Thymus (tissue), 11 donors: ENCODE measurements around the gene MRPL21. TPM values are rescaled to one million over a fixed set of nuclear protein-coding genes. Genes with fewer than 3 reads are reported as not detected.

Experiments
- DNase-seq, 9 donors: peaks; one replicate each; pipeline ENCODE4 v3.0.0-alpha.2; 2013; ENCODE audit warnings: low spot score in 9 of 9, low read depth in 6 of 9, missing footprints in 1 of 9
- H3K27ac ChIP-seq, 2 donors: one replicate each; pipeline ENCODE4 v1.5.1; 2013; ENCODE audit warnings: control low read depth in 1 of 2, low read depth in 1 of 2, low read length in 1 of 2, mild to moderate bottlenecking in 1 of 2, moderate library complexity in 1 of 2
- H3K27me3 ChIP-seq, 2 donors: one replicate each; pipeline ENCODE4 v1.5.1; 2013; ENCODE audit warnings: low read length in 1 of 2; ENCODE audit not compliant: control insufficient read depth in 2 of 2, insufficient read depth in 1 of 2
- H3K36me3 ChIP-seq, 2 donors: one replicate each; pipeline ENCODE4 v1.5.1; 2013; ENCODE audit warnings: low read length in 1 of 2, mild to moderate bottlenecking in 1 of 2, moderate library complexity in 1 of 2; ENCODE audit not compliant: control insufficient read depth in 2 of 2, insufficient read depth in 2 of 2
- H3K4me1 ChIP-seq, 2 donors: one replicate each; pipeline ENCODE4 v1.5.1; 2013; ENCODE audit warnings: low read length in 2 of 2; ENCODE audit not compliant: control insufficient read depth in 2 of 2, insufficient read depth in 2 of 2
- H3K4me3 ChIP-seq, 2 donors: one replicate each; pipeline ENCODE4 v1.5.1; 2013; ENCODE audit warnings: low read length in 2 of 2, control low read depth in 1 of 2, mild to moderate bottlenecking in 1 of 2
- H3K9me3 ChIP-seq, 2 donors: one replicate each; pipeline ENCODE4 v1.5.1; 2013; ENCODE audit warnings: low read length in 1 of 2, mild to moderate bottlenecking in 1 of 2; ENCODE audit not compliant: control insufficient read depth in 2 of 2, insufficient read depth in 1 of 2
- WGBS: extraction: QIAGEN DNeasy Blood & Tissue Kit; methylation state at CpG from one replicate; pipeline ENCODE4 v1.1.7; 2013; 5-methylcytosine and 5-hydroxymethylcytosine counted together
- polyA plus RNA-seq: library from polyadenylated mRNA; stranded (reverse); fragments of 200-250 nt; gene quantifications from one replicate; pipeline ENCODE4 v1.2.3, GENCODE V29; 2013
- total RNA-seq: library from RNA; stranded (reverse); fragments of 120-200 nt; gene quantifications from one replicate; pipeline ENCODE4 v1.2.4, GENCODE V29; 2013
- donor health status: healthy.

MRPL21 gene
- total and polyA plus RNA-seq, 2 donors: 91.9 to 101 TPM

DNA sequence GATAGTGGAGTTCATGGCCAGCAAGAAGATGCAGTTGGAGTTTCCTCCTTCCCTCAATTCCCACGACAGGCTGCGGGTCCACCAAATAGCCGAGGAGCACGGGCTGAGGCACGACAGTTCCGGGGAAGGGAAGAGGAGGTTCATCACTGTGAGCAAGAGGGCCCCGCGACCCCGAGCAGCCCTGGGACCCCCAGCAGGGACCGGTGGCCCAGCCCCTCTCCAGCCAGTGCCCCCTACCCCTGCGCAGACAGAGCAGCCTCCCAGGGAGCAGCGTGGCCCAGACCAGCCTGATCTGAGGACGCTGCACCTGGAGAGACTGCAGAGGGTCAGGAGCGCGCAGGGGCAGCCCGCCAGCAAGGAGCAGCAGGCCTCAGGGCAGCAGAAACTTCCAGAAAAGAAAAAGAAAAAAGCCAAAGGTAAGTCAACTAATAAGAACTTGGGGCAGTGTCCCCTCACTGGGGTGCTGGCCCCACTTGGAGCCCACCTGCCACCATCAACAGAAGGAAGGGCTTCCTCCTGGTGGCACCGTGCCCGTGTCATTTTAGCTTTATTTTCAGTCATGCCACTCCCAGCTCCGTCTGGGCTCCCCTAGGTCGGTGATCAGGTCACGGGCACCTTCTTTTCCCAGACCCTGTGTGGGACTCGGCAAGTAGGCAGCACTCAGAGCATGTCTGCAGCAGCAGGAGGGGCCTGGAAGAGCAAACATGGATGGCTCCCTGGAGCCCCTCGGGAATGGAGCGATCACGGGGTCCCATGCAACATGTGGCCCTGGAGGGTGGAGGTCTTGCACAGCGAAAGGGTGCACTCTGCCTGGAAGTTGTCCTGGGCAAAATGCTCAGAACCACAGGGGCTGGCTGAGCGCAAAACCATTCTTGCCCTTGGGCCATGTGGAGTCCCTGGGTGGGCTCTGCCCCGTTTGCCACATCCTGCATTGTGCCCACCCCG, 33.3 kb upstream of the MRPL21 start:
- no peaks in the 10 kb centered on the region for H3K9me3 ChIP-seq
- no peak overlapping the region for H3K4me3 ChIP-seq
- no peak for DNase-seq
- H3K27me3 ChIP-seq: no peaks in the 10 kb centered on the region
- no peaks in the 10 kb centered on the region for H3K4me1 ChIP-seq
- WGBS: 96% methylated on average over 29 of the region's 29 CpGs
- H3K27ac ChIP-seq: no peak overlapping the region
- peaks cover 65 to 78% of the 10 kb centered on the region in 2 donors for H3K36me3 ChIP-seq

DNA sequence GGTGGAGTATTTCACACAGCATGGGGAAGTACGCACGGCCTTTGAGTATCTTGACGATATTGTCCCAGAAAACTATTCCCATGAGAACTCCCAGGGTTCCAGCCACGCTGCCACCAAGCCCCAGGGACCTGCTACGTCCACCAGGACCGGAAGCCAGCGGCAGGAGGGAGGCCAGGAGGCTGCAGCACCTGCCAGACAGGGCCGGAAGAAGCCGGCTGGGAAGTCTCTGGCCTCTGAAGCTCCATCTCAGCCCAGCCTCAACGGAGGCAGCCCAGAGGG, 32.7 kb upstream of the MRPL21 start:
- peaks cover 65 to 75% of the 10 kb centered on the region in 2 donors for H3K36me3 ChIP-seq
- H3K9me3 ChIP-seq: no peaks in the 10 kb centered on the region
- no peaks in the 10 kb centered on the region for H3K27me3 ChIP-seq
- H3K4me1 ChIP-seq: no peaks in the 10 kb centered on the region
- no peak overlapping the region for H3K27ac ChIP-seq
- 94% methylated on average over 10 of the region's 10 CpGs for WGBS
- no peak for DNase-seq
- no peak overlapping the region for H3K4me3 ChIP-seq

DNA sequence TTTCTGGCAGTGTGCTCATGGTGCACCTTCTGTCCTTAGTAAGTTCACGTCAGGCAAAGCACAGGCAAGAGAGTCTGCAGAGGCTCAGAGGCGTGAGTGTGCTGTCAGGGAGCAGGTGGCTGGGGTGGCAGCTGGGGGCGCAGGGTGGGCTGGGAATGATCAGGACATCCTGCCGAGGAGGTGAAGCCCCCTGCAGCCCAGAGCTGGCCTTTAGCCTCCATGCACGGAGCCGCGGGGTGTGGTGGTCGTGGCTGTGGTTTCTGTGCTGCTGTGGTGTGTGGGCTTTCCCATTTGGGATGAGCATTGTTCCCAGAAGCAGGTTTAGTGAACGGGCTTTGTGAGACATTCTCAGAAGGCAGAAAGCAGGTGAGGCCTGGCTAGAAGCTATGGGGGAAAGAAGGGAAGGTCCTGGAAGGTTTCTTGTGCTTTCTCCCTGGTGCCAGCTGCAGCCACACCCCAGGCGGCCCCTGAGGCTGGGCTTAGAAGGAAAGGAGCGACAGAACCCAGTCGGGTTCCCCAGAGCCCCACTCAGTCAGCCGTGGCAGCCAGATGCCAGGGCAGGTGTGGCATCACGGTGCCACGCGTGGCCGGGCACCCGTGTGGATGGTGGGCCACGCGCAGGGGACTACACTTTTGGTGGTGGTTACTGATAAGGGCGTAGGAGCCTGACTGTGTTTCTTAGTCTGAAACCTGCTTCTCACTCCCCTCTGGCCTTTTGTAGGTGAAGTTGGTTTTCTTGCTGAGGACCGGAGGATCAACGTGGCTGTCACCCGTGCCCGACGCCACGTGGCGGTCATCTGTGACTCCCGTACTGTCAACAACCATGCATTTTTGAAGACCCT, 32.1 kb upstream of the MRPL21 start:
- WGBS: 98% methylated on average over 29 of the region's 29 CpGs
- no peaks in the 10 kb centered on the region for H3K4me1 ChIP-seq
- H3K9me3 ChIP-seq: no peaks in the 10 kb centered on the region
- no peaks in the 10 kb centered on the region for H3K27me3 ChIP-seq
- H3K4me3 ChIP-seq: no peak overlapping the region
- no peak for DNase-seq
- no peak overlapping the region for H3K27ac ChIP-seq
- peaks cover 65 to 79% of the 10 kb centered on the region in 2 donors for H3K36me3 ChIP-seq

DNA sequence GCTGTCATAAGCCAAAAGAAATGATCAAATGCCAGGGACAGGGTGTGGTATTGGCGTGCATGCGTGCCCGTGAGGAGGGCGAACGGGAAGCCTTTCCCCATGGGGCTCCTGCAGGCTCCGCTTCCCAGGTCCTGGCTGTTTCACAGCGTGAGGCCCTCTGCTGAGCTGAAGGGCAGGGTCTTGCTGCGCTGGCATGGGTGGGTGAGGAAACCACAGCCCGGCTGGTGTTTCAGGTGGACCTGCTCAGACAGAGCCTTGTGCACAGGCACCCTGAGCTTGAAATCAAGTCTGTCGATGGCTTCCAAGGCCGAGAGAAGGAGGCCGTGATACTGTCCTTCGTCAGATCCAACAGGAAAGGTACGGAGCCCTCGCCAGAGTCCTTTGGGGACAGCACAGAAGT, 31.4 kb upstream of the MRPL21 start:
- no peak overlapping the region for H3K4me3 ChIP-seq
- peaks cover 68 to 75% of the 10 kb centered on the region in 2 donors for H3K36me3 ChIP-seq
- H3K9me3 ChIP-seq: no peaks in the 10 kb centered on the region
- WGBS: 98% methylated on average over 15 of the region's 15 CpGs
- no peak for DNase-seq
- H3K27me3 ChIP-seq: no peaks in the 10 kb centered on the region
- H3K4me1 ChIP-seq: no peaks in the 10 kb centered on the region
- H3K27ac ChIP-seq: no peak overlapping the region

DNA sequence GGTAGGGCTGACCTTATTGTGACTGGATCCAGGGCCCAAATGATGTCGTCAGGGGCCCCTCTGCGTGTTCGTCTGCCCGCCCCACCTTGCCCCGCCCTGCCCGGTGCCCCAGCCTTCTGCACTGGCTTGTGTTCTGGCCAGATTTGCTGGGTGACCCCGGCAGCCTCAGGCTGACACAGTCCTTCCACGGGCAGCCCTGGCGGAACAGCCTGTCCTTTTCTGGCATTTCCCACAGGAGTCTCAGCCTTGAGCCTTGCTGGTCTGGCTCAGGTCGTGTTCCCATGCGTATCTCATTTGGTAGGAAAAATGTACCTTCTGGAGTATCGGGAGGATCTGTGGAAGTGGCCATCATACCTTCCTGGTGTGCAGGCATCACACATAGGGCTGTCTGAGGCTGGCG, 31.0 kb upstream of the MRPL21 start:
- Histone ChIP-seq H3K4me1 (no peaks in the 10 kb centered on the region), H3K9me3 (no peaks in the 10 kb centered on the region), H3K36me3 (peaks cover 68 to 75% of the 10 kb centered on the region in 2 donors), H3K27me3 (no peaks in the 10 kb centered on the region), H3K27ac (no peak overlapping the region), H3K4me3 (no peak overlapping the region)
- DNase-seq: no peak
- 98% methylated on average over 13 of the region's 13 CpGs for WGBS

DNA sequence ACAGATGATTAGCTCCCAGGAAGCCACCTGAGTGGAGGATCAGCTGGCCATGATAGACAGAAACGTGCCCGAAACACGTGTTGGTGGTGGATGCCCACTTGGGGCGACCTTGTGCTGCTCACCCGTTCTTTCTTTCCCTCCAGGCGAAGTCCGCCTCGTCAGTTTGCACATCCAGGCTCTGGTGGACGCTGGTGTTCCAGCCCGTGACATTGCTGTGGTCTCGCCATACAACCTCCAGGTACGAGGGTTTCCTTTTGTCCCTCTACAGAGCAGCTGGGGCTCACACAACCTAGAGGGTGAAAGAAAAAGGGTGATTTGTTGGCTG, 30.7 kb upstream of the MRPL21 start:
- Histone ChIP-seq H3K36me3 (peaks cover 68 to 75% of the 10 kb centered on the region in 2 donors), H3K4me3 (no peak overlapping the region), H3K27ac (no peak overlapping the region), H3K27me3 (no peaks in the 10 kb centered on the region), H3K4me1 (no peaks in the 10 kb centered on the region), H3K9me3 (no peaks in the 10 kb centered on the region)
- DNase-seq: no peak
- WGBS: over 99% methylated on average over 12 of the region's 12 CpGs

DNA sequence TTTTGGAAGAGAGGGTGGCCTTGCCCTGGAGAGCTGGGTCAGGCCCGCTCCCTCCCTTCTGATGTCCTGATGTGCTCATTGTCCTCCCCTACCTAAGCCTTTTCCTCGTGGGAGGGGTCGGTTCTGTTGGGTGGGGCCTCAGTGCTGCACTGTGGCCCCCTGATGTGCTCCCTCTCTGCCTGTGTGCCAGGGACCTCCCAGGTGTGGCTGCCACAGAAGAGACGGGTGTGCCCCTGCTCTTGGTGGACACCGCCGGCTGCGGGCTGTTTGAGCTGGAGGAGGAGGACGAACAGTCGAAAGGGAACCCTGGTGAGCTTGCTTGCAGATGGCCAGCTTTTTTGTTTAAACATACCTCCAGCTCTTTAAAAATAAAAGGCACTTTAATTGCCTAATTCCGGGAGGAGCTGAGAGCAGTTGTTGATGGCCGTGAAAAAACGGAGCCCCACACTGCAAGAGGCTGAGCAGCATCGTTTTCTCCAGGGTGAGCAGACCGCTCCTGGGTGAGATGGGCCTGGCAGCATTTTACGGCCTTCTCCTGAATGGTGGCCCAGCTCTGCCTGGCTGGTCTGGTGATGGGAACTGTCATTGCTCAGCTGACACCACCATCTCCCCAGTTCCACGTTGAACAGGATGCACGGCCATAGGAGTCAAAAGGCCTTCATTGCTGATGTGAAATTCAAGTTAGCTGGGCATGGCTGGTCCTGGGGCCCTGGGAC, 30.1 kb upstream of the MRPL21 start:
- no peak overlapping the region for H3K27ac ChIP-seq
- no peaks in the 10 kb centered on the region for H3K27me3 ChIP-seq
- no peaks in the 10 kb centered on the region for H3K9me3 ChIP-seq
- no peak for DNase-seq
- H3K36me3 ChIP-seq: peaks cover 69 to 75% of the 10 kb centered on the region in 2 donors
- WGBS: 98% methylated on average over 17 of the region's 17 CpGs
- no peak overlapping the region for H3K4me3 ChIP-seq
- no peaks in the 10 kb centered on the region for H3K4me1 ChIP-seq

DNA sequence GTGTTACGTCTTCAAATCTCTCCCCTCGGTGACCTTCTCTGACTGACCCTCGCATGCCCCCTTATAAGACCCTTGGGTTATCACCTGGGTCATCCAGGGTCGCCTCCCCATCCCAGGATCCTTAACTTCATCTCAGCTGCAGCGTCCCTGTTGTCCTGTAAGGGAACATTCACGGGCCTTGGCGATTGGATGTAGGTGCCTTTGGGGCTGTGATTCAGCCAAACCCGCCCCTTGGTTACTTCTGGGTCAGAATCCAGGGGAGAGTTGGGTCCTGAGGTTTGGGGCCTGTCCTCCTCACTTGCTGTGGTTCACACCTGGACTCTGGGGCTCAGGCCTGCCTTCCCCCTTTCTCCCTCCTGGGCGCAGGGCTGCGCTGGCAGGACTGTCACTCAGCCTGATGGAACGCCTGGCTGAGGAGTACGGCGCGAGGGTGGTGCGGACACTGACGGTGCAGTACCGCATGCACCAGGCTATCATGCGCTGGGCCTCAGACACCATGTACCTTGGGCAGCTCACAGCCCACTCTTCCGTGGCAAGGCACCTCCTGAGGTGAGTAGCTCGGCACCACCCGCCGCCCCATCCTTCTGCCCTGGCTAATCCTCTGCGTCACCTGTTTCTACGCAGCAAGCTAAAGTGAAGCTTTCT, 29.4 kb upstream of the MRPL21 start:
- no peaks in the 10 kb centered on the region for H3K27me3 ChIP-seq
- peaks cover 69% of the 10 kb centered on the region in 2 donors for H3K36me3 ChIP-seq
- H3K9me3 ChIP-seq: no peaks in the 10 kb centered on the region
- no peaks in the 10 kb centered on the region for H3K4me1 ChIP-seq
- no peak overlapping the region for H3K4me3 ChIP-seq
- WGBS: 98% methylated on average over 24 of the region's 24 CpGs
- no peak overlapping the region for H3K27ac ChIP-seq
- no peak for DNase-seq
